Karpas-422 (cell line): ENCODE data around the gene UBE2J2. TPM values are rescaled to one million over a fixed set of nuclear protein-coding genes. Genes with fewer than 3 reads are reported as not detected.

ENCODE experiments used
- DNase-seq: peaks from one replicate; pipeline ENCODE4 v3.0.0-alpha.2; 2015
- H2AFZ ChIP-seq: fragments of 200-600 bp; sonication (generic); 2 replicates; pipeline ENCODE4 v1.6.1; 2014; ENCODE audit warnings: antibody characterized with exemption, low read length, mixed read lengths
- H3K27ac ChIP-seq: fragments of 200-600 bp; sonication (generic); 2 replicates; pipeline ENCODE4 v1.5.1; 2014; ENCODE audit warnings: mild to moderate bottlenecking, low read length, moderate library complexity
- H3K27me3 ChIP-seq: fragments of 200-600 bp; sonication (generic); 2 replicates; pipeline ENCODE4 v1.6.1; 2014; ENCODE audit warnings: low read length, mixed read lengths
- H3K36me3 ChIP-seq: fragments of 200-600 bp; sonication (generic); 2 replicates; pipeline ENCODE4 v1.6.1; 2014; ENCODE audit warnings: low read length, mixed read lengths; ENCODE audit not compliant: insufficient read depth
- H3K4me1 ChIP-seq: fragments of 200-600 bp; sonication (generic); 2 replicates; pipeline ENCODE4 v1.6.1; 2014; ENCODE audit warnings: mild to moderate bottlenecking, low read length, mixed read lengths
- H3K4me2 ChIP-seq: fragments of 200-600 bp; sonication (generic); 2 replicates; pipeline ENCODE4 v1.6.1; 2014; ENCODE audit warnings: low read length, low read depth, mild to moderate bottlenecking; ENCODE audit not compliant: poor library complexity, severe bottlenecking
- H3K4me3 ChIP-seq: fragments of 200-600 bp; sonication (generic); 2 replicates; pipeline ENCODE4 v1.5.1; 2014; ENCODE audit warnings: mild to moderate bottlenecking, antibody characterized with exemption, low read length, mixed read lengths
- H3K79me2 ChIP-seq: fragments of 200-600 bp; sonication (generic); 2 replicates; pipeline ENCODE4 v1.6.1; 2014; ENCODE audit warnings: mild to moderate bottlenecking, low read length, mixed read lengths
- H3K9ac ChIP-seq: fragments of 200-600 bp; sonication (generic); 2 replicates; pipeline ENCODE4 v1.6.0; 2014; ENCODE audit warnings: low read length
- H3K9me2 ChIP-seq: fragments of 200-600 bp; sonication (generic), shearing (Covaris generic); replicated peaks from 2 replicates; pipeline ENCODE4 v1.6.0; 2014; ENCODE audit warnings: mild to moderate bottlenecking, low read length, moderate library complexity; ENCODE audit not compliant: insufficient read depth
- H3K9me3 ChIP-seq: fragments of 300-700, 200-600 bp; sonication (generic); 2 replicates; pipeline ENCODE4 v1.6.1; 2014; ENCODE audit warnings: low read length, mixed read lengths
- H4K20me1 ChIP-seq: fragments of 200-600 bp; sonication (generic); 2 replicates; pipeline ENCODE4 v1.6.1; 2014; ENCODE audit warnings: mild to moderate bottlenecking, antibody characterized with exemption, low read length, low read depth; ENCODE audit not compliant: insufficient read depth
- total RNA-seq: library from RNA; depleted of rRNA; stranded (reverse); fragments of >200 nt; shearing (Covaris generic); gene quantifications from 2 replicates; pipeline ENCODE4 v1.2.3, GENCODE V29; 2014; ENCODE audit warnings: low replicate concordance

UBE2J2 gene
- total RNA-seq, 1 experiment from 2014 or later = 46.1 TPM

DNA sequence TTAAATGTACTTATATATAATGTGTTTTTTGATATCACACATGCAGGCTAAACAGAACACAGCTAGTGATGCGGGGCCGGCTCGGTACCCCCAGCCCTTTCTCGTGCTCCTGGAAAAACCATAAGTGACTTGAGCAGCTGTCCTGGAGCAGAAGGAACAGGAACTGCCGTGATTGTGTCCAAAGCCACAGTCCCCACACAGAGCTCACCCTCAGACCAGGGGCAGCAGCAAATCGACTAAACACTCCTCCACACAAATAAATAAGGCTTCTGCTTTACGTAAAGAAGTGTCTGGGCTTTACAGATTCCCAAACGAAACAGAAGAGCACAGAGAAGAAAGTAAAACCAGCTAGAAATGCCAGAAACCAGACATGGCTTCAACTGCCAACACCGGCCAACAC lies 9.6 kb downstream of the UBE2J2 start:
- Histone ChIP-seq H3K9me2 (no peaks in the 10 kb centered on the region), H3K4me3 (no peak overlapping the region), H3K4me1 (no peaks in the 10 kb centered on the region), H3K79me2 (peaks cover 19% of the 10 kb centered on the region), H3K27ac (no peak overlapping the region), H4K20me1 (peaks cover 19% of the 10 kb centered on the region; the same call in 1 of the 2 replicates), H3K9ac (no peak overlapping the region), H3K36me3 (peaks cover 19% of the 10 kb centered on the region), H3K9me3 (no peaks in the 10 kb centered on the region), H3K4me2 (no peak overlapping the region), H2AFZ (no peak overlapping the region), H3K27me3 (no peaks in the 10 kb centered on the region)
- no peak for DNase-seq

DNA sequence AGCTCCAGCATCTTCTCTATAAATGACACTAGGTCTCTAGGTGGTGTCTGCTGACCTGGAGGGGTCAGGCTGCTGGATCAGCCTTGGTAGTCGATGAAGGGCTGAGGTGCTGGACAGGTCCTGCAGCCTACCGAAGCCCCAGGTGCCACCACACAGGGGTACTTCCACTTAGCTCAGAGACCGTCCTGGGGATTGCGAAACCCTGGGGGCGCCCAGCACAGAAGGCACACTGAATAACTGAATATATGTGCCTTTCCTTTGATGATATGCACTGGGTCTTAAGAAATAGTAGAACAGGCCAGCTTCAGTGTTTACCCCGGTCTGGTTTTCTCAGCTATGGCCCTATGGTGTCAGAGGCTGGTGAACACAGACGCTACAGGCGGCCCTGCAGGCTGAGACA lies 10.9 kb downstream of the UBE2J2 start:
- H3K9me3 ChIP-seq = no peaks in the 10 kb centered on the region
- no peak for DNase-seq
- no peak overlapping the region for H3K9ac ChIP-seq
- H3K79me2 ChIP-seq = peaks cover 7% of the 10 kb centered on the region
- no peaks in the 10 kb centered on the region for H3K4me1 ChIP-seq
- H3K9me2 ChIP-seq = no peaks in the 10 kb centered on the region
- peaks cover 12% of the 10 kb centered on the region; the same call in 1 of the 2 replicates for H4K20me1 ChIP-seq
- no peaks in the 10 kb centered on the region for H3K27me3 ChIP-seq
- no peak overlapping the region for H2AFZ ChIP-seq
- H3K4me2 ChIP-seq = no peak overlapping the region
- H3K27ac ChIP-seq = no peak overlapping the region
- peaks cover 19% of the 10 kb centered on the region for H3K36me3 ChIP-seq
- H3K4me3 ChIP-seq = no peak overlapping the region

DNA sequence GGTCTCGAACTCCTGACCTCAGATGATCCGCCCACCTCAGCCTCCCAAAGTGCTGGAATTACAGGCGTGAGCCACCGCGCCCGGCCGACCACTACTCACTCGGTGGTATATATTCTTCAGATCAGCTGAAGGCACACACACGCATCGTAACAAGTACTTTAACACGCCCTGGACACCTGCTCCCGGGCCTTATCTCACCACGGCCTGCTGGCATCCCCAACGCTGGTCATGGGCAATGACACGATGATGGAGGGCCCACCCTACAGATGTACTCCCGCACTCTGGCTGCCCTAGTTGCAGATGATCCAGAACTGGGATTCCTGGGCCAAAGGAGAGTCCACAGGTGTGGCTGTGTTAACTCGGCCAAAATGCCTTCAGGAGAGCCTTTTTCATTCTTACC lies 11.6 kb downstream of the UBE2J2 start:
- H3K36me3 ChIP-seq = peaks cover 14% of the 10 kb centered on the region
- no peaks in the 10 kb centered on the region for H3K9me3 ChIP-seq
- H2AFZ ChIP-seq = no peak overlapping the region
- no peak overlapping the region for H3K27ac ChIP-seq
- H3K4me2 ChIP-seq = no peak overlapping the region
- no peak overlapping the region for H3K9ac ChIP-seq
- H3K4me1 ChIP-seq = no peaks in the 10 kb centered on the region
- H3K9me2 ChIP-seq = no peaks in the 10 kb centered on the region
- DNase-seq = no peak
- no peaks in the 10 kb centered on the region for H3K27me3 ChIP-seq
- peaks cover under 1% of the 10 kb centered on the region; the same call in 1 of the 2 replicates for H3K79me2 ChIP-seq
- H4K20me1 ChIP-seq = 0 out of 2 replicates have a peak, but pooled peaks cover 8% of the 10 kb centered on the region
- no peak overlapping the region for H3K4me3 ChIP-seq

DNA sequence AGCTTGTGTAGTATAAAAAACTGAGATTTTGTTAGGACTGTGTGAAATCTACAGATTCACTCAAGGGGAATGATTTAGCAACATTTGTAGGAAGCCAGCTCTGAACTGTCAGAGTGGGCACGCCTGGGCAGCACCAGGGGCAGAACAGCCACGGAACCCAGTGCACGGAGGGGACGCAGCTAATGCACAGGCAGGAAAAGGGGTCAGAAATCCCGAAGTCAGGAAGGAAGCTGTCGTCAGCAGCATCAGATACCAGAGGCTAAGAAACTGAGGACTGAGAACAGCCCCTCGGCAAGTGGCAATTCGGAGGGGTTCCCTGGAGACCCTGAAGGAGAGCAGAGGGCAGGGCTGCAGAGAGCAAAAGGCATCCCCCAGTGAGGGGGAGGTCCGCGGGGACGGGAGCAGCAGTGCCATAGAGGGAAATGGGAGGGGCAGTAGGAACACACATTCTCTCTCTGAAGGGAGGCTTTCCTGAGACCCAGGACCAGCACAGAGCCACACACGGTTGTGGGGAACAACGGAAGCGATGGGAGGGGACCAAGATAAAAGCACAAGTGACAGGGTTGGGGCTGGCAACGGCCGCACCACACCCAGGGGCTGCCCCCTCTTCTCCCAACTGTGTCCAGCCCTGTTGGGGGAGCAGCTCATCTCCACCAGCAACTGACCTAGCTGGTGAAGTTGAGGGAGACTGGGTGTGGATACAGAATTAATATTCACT lies 12.7 kb downstream of the UBE2J2 start:
- no peak overlapping the region for H2AFZ ChIP-seq
- no peak overlapping the region for H3K27ac ChIP-seq
- H3K9ac ChIP-seq = no peak overlapping the region
- no peak overlapping the region for H3K4me3 ChIP-seq
- H3K4me1 ChIP-seq = no peaks in the 10 kb centered on the region
- no peaks in the 10 kb centered on the region for H3K9me2 ChIP-seq
- peaks cover 14% of the 10 kb centered on the region for H3K36me3 ChIP-seq
- H3K79me2 ChIP-seq = no peaks in the 10 kb centered on the region
- H3K9me3 ChIP-seq = no peaks in the 10 kb centered on the region
- H3K27me3 ChIP-seq = no peaks in the 10 kb centered on the region
- H3K4me2 ChIP-seq = no peak overlapping the region
- no peak for DNase-seq
- H4K20me1 ChIP-seq = 0 out of 2 replicates have a peak, but pooled peaks cover 8% of the 10 kb centered on the region

DNA sequence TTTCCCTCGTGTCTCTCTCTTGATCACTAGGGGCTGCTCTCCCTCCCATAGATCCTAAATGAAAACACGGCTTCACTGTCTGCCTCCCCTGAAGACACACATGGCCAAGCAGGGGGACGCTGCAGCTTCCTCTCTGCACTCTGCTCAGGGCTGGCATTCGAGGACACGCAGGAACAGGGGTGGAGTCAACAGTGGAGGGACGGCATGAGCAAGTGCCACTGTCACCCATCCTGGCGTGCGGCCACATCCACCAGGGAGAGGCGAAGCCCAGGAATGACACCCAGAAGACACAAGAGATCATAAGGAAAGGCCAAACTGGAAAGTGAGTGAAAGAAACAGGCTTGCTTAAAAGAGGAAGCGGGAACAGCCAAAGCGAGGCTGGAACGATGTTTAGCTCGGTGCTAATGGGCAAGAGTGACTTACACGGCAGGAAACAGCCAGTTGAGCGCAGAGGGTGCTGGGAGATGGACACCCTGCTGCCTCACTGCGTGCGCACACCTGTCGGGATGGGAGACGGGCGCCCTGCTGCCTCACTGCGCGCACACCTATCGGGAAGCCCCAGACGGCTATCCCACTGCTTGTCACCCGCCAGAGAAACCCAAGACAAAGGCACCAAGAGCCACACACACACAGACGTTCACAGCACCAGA lies 13.6 kb downstream of the UBE2J2 start:
- H3K9me3 ChIP-seq = no peaks in the 10 kb centered on the region
- no peaks in the 10 kb centered on the region for H3K27me3 ChIP-seq
- no peak overlapping the region for H3K9ac ChIP-seq
- H4K20me1 ChIP-seq = 0 out of 2 replicates have a peak, but pooled peaks cover 8% of the 10 kb centered on the region
- H3K36me3 ChIP-seq = peaks cover 15% of the 10 kb centered on the region
- no peak overlapping the region for H3K4me3 ChIP-seq
- DNase-seq = no peak
- H3K4me1 ChIP-seq = no peaks in the 10 kb centered on the region
- no peaks in the 10 kb centered on the region for H3K9me2 ChIP-seq
- H3K79me2 ChIP-seq = no peaks in the 10 kb centered on the region
- H2AFZ ChIP-seq = no peak overlapping the region
- H3K4me2 ChIP-seq = no peak overlapping the region
- H3K27ac ChIP-seq = no peak overlapping the region

DNA sequence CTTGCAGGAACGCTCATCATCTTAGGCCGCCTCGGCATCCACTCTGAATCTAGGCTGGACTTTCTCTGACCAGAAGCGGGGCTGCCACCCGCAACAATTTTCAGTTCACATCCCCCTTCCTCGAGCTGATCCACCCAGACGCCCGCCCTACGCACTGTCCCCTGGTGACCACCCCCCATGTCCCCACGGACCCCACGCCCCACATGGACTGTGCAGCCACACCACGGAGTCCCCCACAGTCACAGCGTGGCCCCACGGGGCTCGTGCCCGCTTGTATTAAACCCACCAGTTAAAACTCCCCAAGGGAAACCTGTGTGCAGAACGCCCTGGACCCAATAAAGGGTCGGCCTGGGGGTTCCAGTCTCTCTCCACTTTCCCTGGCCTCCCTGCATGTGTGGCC lies 14.1 kb downstream of the UBE2J2 start:
- no peaks in the 10 kb centered on the region for H3K79me2 ChIP-seq
- H3K27ac ChIP-seq = no peak overlapping the region
- DNase-seq = no peak
- H3K4me2 ChIP-seq = no peak overlapping the region
- H3K27me3 ChIP-seq = no peaks in the 10 kb centered on the region
- 0 out of 2 replicates have a peak, but pooled peaks cover 8% of the 10 kb centered on the region for H4K20me1 ChIP-seq
- no peaks in the 10 kb centered on the region for H3K4me1 ChIP-seq
- no peak overlapping the region for H2AFZ ChIP-seq
- no peaks in the 10 kb centered on the region for H3K9me2 ChIP-seq
- peaks cover 15% of the 10 kb centered on the region for H3K36me3 ChIP-seq
- no peaks in the 10 kb centered on the region for H3K9me3 ChIP-seq
- H3K4me3 ChIP-seq = no peak overlapping the region
- H3K9ac ChIP-seq = no peak overlapping the region

DNA sequence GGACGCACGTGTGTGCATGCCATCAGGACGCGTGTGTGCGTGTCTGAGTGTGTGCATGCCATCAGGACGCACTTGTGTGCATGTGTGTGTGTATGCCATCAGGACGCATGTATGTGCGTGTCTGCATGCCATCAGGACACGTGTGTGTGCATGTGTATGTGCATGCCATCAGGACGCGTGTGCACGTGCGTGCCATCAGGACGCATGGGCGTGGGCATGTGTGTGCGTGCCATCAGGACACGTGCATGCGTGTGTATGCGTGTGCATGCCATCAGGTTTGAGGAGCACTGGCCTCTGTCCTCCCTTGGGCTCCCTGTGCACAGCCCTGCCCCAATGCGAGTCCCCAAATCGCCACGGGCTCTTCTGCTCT lies 14.6 kb downstream of the UBE2J2 start:
- Histone ChIP-seq H3K9me3 (no peaks in the 10 kb centered on the region), H3K9me2 (no peaks in the 10 kb centered on the region), H3K9ac (no peak overlapping the region), H3K27me3 (no peaks in the 10 kb centered on the region), H3K27ac (no peak overlapping the region), H3K4me3 (no peak overlapping the region), H3K4me2 (no peak overlapping the region), H3K36me3 (peaks cover 15% of the 10 kb centered on the region), H2AFZ (no peak overlapping the region), H3K79me2 (no peaks in the 10 kb centered on the region), H4K20me1 (0 out of 2 replicates have a peak, but pooled peaks cover 6% of the 10 kb centered on the region), H3K4me1 (no peaks in the 10 kb centered on the region)
- DNase-seq = no peak

DNA sequence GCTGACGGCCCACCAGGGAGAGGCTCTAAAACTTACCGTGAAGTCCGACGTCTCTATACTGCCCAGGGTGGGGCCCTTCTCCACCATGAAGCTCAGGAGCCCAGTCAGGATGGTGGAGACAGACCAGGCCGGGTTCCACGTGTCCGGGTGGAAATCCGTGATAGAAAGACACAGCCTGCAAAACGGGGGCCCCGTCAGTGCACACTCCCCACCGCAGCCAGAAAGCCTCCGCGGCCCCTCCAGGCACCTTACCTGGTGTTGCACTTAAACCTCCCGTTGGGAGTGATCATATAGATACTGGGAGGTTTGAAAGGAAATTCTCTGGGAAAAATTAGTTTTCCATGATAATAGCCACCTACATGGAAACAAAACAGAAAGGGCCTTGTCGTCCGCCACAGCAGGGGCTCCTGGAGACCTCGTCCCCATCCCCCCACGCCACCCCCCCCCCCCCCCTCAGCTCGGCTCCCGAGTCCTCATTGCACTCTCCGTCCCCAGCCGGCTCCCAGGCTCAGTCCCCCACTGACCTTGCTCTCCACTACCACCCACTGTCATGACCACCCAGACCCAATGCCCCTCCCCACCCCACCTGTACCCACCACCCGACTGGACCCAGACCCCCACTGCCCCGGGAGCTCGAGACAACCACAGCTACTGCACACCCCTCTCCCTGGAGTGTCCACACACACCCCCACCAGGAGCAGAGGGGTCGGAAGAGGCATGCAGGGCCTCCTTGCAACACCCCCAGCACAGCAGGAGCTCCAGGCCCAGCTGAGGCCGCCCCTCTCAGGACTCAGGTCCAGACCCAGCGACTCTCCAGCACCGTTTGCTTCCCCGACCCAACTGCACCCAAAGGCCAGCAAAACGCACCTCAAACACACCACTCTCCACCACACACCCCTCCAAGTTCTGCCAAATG lies 16.4 kb downstream of the UBE2J2 start:
- H3K4me1 ChIP-seq = no peaks in the 10 kb centered on the region
- H3K27ac ChIP-seq = no peak overlapping the region
- no peaks in the 10 kb centered on the region for H3K9me3 ChIP-seq
- H3K36me3 ChIP-seq = peaks cover 8% of the 10 kb centered on the region
- no peak overlapping the region for H2AFZ ChIP-seq
- no peak overlapping the region for H3K4me3 ChIP-seq
- H3K9me2 ChIP-seq = no peaks in the 10 kb centered on the region
- no peaks in the 10 kb centered on the region for H3K79me2 ChIP-seq
- H3K9ac ChIP-seq = no peak overlapping the region
- H3K4me2 ChIP-seq = no peak overlapping the region
- H3K27me3 ChIP-seq = no peaks in the 10 kb centered on the region
- no peak for DNase-seq
- H4K20me1 ChIP-seq = 0 out of 2 replicates have a peak, but pooled peaks cover 4% of the 10 kb centered on the region
